ENCODE data around the gene PCBP3. TPM values are rescaled to one million over a fixed set of nuclear protein-coding genes. Genes with fewer than 3 reads are reported as not detected.
"Not testable (repeated sequence)": the region's sequence is repeated elsewhere in the genome, so short reads cannot be mapped to it uniquely, and the experiment has no call there.

PCBP3 gene
- total RNA-seq, 1 donor from 2014 or later: 72.7 TPM

- H3K27ac Mint-ChIP-seq (ENCODE audit: unreplicated experiment): no peak overlapping the region
Measured at GRCh38 chr21:45602106-45602505, 41.4 kb upstream of the PCBP3 start.

DNA sequence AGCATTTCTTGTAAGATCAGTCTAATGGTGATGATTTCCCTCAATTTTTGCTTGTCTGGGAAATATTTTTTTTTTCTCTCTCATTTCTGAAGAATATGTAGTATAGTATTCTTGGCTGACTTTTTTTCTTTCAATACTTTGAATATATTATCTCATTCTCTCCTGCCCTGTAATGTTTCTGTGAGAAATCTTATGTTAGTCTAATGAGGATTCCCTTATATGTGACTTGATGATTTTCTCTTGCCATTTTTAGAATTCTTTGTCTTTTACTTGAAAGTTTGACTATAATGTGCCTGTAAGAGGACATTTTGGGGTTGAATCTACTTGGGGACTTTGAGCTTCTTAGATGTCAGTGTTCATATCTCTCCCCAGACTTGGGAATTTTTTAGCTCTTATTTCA, 40.0 kb upstream of the PCBP3 start:
- H3K27ac Mint-ChIP-seq (ENCODE audit: unreplicated experiment): no peak overlapping the region
- TF ChIP-seq CTCF (IDR thresholded peaks at IDR 0.05; ENCODE audit: partially characterized antibody, unreplicated experiment): no peak
- H3K36me3 Mint-ChIP-seq (ENCODE audit: unreplicated experiment): peaks cover 35% of the 10 kb centered on the region
- no peak for DNase-seq
- peaks cover 4% of the 10 kb centered on the region for H3K9me3 Mint-ChIP-seq (ENCODE audit: unreplicated experiment)
- no peaks in the 10 kb centered on the region for H3K4me1 Mint-ChIP-seq (ENCODE audit: low read depth, unreplicated experiment)
- H3K27me3 Mint-ChIP-seq (ENCODE audit: unreplicated experiment): peaks cover 9% of the 10 kb centered on the region
- no peak overlapping the region for H3K4me3 Mint-ChIP-seq (ENCODE audit: unreplicated experiment)

More at GRCh38 chr21:45602106-45602505, 41.4 kb upstream of the PCBP3 start:
- Mint-ChIP-seq H3K27me3 (ENCODE audit: unreplicated experiment) (peaks cover 7% of the 10 kb centered on the region), H3K9me3 (ENCODE audit: unreplicated experiment) (peaks cover 4% of the 10 kb centered on the region), H3K36me3 (ENCODE audit: unreplicated experiment) (peaks cover 35% of the 10 kb centered on the region), H3K4me3 (ENCODE audit: unreplicated experiment) (no peak overlapping the region), H3K4me1 (ENCODE audit: low read depth, unreplicated experiment) (no peaks in the 10 kb centered on the region)
- DNase-seq: no peak
- TF ChIP-seq CTCF (IDR thresholded peaks at IDR 0.05; ENCODE audit: partially characterized antibody, unreplicated experiment): no peak

- H3K9me3 Mint-ChIP-seq (ENCODE audit: unreplicated experiment); H3K4me1 Mint-ChIP-seq (ENCODE audit: low read depth, unreplicated experiment); H3K27me3 Mint-ChIP-seq (ENCODE audit: unreplicated experiment); DNase-seq; H3K4me3 Mint-ChIP-seq (ENCODE audit: unreplicated experiment); H3K27ac Mint-ChIP-seq (ENCODE audit: unreplicated experiment): not testable (repeated sequence)
- H3K36me3 Mint-ChIP-seq (ENCODE audit: unreplicated experiment): peaks cover 34% of the 10 kb centered on the region
Measured at GRCh38 chr21:45604681-45605080, 38.8 kb upstream of the PCBP3 start.

- Mint-ChIP-seq H3K27ac (ENCODE audit: unreplicated experiment) (no peak overlapping the region), H3K27me3 (ENCODE audit: unreplicated experiment) (peaks cover 6% of the 10 kb centered on the region), H3K4me3 (ENCODE audit: unreplicated experiment) (peak overlapping the region; percentile 30), H3K4me1 (ENCODE audit: low read depth, unreplicated experiment) (peaks cover 6% of the 10 kb centered on the region), H3K36me3 (ENCODE audit: unreplicated experiment) (peaks cover 19% of the 10 kb centered on the region), H3K9me3 (ENCODE audit: unreplicated experiment) (peaks cover 4% of the 10 kb centered on the region)
- no peak for DNase-seq
- no peak for TF ChIP-seq CTCF (IDR thresholded peaks at IDR 0.05; ENCODE audit: partially characterized antibody, unreplicated experiment)
Measured at GRCh38 chr21:45607021-45607908, 36.3 kb upstream of the PCBP3 start.

GRCh38 chr21:45607909-45608295, 35.6 kb upstream of the PCBP3 start:
- H3K4me3 Mint-ChIP-seq (ENCODE audit: unreplicated experiment): no peak overlapping the region
- H3K27ac Mint-ChIP-seq (ENCODE audit: unreplicated experiment): no peak overlapping the region
- no peak for TF ChIP-seq CTCF (IDR thresholded peaks at IDR 0.05; ENCODE audit: partially characterized antibody, unreplicated experiment)
- H3K4me1 Mint-ChIP-seq (ENCODE audit: low read depth, unreplicated experiment): peaks cover 10% of the 10 kb centered on the region
- DNase-seq: no peak
- H3K36me3 Mint-ChIP-seq (ENCODE audit: unreplicated experiment): peaks cover 15% of the 10 kb centered on the region
- peaks cover 6% of the 10 kb centered on the region for H3K27me3 Mint-ChIP-seq (ENCODE audit: unreplicated experiment)
- H3K9me3 Mint-ChIP-seq (ENCODE audit: unreplicated experiment): peaks cover 4% of the 10 kb centered on the region

DNA sequence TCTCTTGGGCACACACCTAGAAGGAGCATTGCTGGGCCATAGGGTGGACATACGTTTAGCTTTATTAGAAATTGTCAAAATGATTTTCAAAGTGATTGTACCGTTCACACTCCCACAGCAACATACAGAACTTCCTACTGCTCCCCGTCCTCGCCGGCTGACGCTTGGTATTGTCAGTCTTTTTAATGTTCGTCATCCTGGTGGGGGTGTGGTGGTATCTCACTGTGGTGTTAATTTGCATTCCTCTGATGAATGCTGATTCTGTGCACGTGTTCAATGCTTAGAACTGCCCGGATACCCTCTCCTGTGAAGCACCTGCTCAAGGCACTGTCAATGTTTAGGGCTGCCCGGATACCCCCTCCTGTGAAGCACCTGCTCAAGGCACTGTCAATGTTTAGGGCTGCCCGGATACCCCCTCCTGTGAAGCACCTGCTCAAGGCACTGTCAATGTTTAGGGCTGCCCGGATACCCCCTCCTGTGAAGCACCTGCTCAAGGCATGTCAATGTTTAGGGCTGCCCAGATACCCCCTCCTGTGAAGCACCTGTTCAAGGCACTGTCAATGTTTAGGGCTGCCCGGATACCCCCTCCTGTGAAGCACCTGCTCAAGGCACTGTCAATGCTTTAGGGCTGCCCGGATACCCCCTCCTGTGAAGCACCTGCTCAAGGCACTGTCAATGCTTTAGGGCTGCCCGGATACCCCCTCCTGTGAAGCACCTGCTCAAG, 34.6 kb upstream of the PCBP3 start:
- not testable (repeated sequence) for H3K4me3 Mint-ChIP-seq (ENCODE audit: unreplicated experiment); DNase-seq; H3K36me3 Mint-ChIP-seq (ENCODE audit: unreplicated experiment); H3K27ac Mint-ChIP-seq (ENCODE audit: unreplicated experiment); H3K27me3 Mint-ChIP-seq (ENCODE audit: unreplicated experiment); H3K9me3 Mint-ChIP-seq (ENCODE audit: unreplicated experiment)
- peaks cover 10% of the 10 kb centered on the region for H3K4me1 Mint-ChIP-seq (ENCODE audit: low read depth, unreplicated experiment)

GRCh38 chr21:45609616-45610015, 33.9 kb upstream of the PCBP3 start:
- H3K27ac Mint-ChIP-seq (ENCODE audit: unreplicated experiment); H3K36me3 Mint-ChIP-seq (ENCODE audit: unreplicated experiment); H3K9me3 Mint-ChIP-seq (ENCODE audit: unreplicated experiment); H3K4me3 Mint-ChIP-seq (ENCODE audit: unreplicated experiment); H3K27me3 Mint-ChIP-seq (ENCODE audit: unreplicated experiment); DNase-seq: not testable (repeated sequence)
- H3K4me1 Mint-ChIP-seq (ENCODE audit: low read depth, unreplicated experiment): peaks cover 10% of the 10 kb centered on the region
